ENCODE data around the gene GCA. TPM values are rescaled to one million over a fixed set of nuclear protein-coding genes. Genes with fewer than 3 reads are reported as not detected.

Gene GCA
- total and polyA plus RNA-seq, 2 donors from 2014 or later: 25.3 to 45.6 TPM

- Histone ChIP-seq H3K4me3 (ENCODE audit: low read length in 3 of 3) (no peak overlapping the region), H3K9ac (ENCODE audit: low read length in 3 of 3) (no peak overlapping the region), H3K9me3 (ENCODE audit: control insufficient read depth in 2 of 3, insufficient read depth in 1 of 3, low read length in 3 of 3) (no peaks in the 10 kb centered on the region), H3K27ac (ENCODE audit: low read depth in 2 of 2, low read length in 2 of 2) (no peak overlapping the region), H3K4me1 (ENCODE audit: control insufficient read depth in 2 of 3, insufficient read depth in 2 of 3, low read depth in 1 of 3, low read length in 3 of 3) (no peaks in the 10 kb centered on the region), H3K27me3 (ENCODE audit: control insufficient read depth, insufficient read depth, low read length) (no peaks in the 10 kb centered on the region), H3K36me3 (ENCODE audit: control insufficient read depth in 2 of 3, insufficient read depth in 3 of 3, low read length in 3 of 3) (no peaks in the 10 kb centered on the region)
- DNase-seq: no peak
- FAIRE-seq: no peak
- TF ChIP-seq CTCF (IDR thresholded peaks at IDR 0.05; ENCODE audit: borderline replicate concordance, extremely low read depth, insufficient read depth): no peak
- intact Hi-C loops (cut with DNase I): no loop called here
These were observed 25.6 kb downstream of the GCA start for GRCh38 chr2:162369551-162369950.

- intact Hi-C loops (cut with DNase I): no loop called here
- no peak for TF ChIP-seq CTCF (IDR thresholded peaks at IDR 0.05; ENCODE audit: borderline replicate concordance, extremely low read depth, insufficient read depth)
- no peak for FAIRE-seq
These were observed 27.0 kb downstream of the GCA start for GRCh38 chr2:162370931-162371330.

GRCh38 chr2:162372818-162373217 lies 28.9 kb downstream of the GCA start:
- DNase-seq (no peak), FAIRE-seq (no peak)
- Histone ChIP-seq H3K4me1 (ENCODE audit: control insufficient read depth in 2 of 3, insufficient read depth in 2 of 3, low read depth in 1 of 3, low read length in 3 of 3) (no peaks in the 10 kb centered on the region), H3K9ac (ENCODE audit: low read length in 3 of 3) (no peak overlapping the region), H3K9me3 (ENCODE audit: control insufficient read depth in 2 of 3, insufficient read depth in 1 of 3, low read length in 3 of 3) (no peaks in the 10 kb centered on the region), H3K4me3 (ENCODE audit: low read length in 3 of 3) (no peak overlapping the region), H3K36me3 (ENCODE audit: control insufficient read depth in 2 of 3, insufficient read depth in 3 of 3, low read length in 3 of 3) (no peaks in the 10 kb centered on the region), H3K27me3 (ENCODE audit: control insufficient read depth, insufficient read depth, low read length) (no peaks in the 10 kb centered on the region), H3K27ac (ENCODE audit: low read depth in 2 of 2, low read length in 2 of 2) (no peak overlapping the region)
- intact Hi-C loops (cut with DNase I): no loop called here
- TF ChIP-seq CTCF (IDR thresholded peaks at IDR 0.05; ENCODE audit: borderline replicate concordance, extremely low read depth, insufficient read depth): no peak

More at GRCh38 chr2:162370931-162371330, 27.0 kb downstream of the GCA start:
- no peak overlapping the region for H3K9ac ChIP-seq (ENCODE audit: low read length in 3 of 3)
- H3K4me3 ChIP-seq (ENCODE audit: low read length in 3 of 3): no peak overlapping the region
- DNase-seq: peak in 1 of 5 donors; percentile 8
- no peaks in the 10 kb centered on the region for H3K4me1 ChIP-seq (ENCODE audit: control insufficient read depth in 2 of 3, insufficient read depth in 2 of 3, low read depth in 1 of 3, low read length in 3 of 3)
- no peaks in the 10 kb centered on the region for H3K36me3 ChIP-seq (ENCODE audit: control insufficient read depth in 2 of 3, insufficient read depth in 3 of 3, low read length in 3 of 3)
- no peak overlapping the region for H3K27ac ChIP-seq (ENCODE audit: low read depth in 2 of 2, low read length in 2 of 2)
- H3K27me3 ChIP-seq (ENCODE audit: control insufficient read depth, insufficient read depth, low read length): no peaks in the 10 kb centered on the region
- H3K9me3 ChIP-seq (ENCODE audit: control insufficient read depth in 2 of 3, insufficient read depth in 1 of 3, low read length in 3 of 3): no peaks in the 10 kb centered on the region

Data from kidney (tissue), 14 donors.